Measurements from ENCODE around the gene DNAJB6.
A peak's percentile ranks its signal among the peaks of the same experiment; 100 is the strongest.

The DNAJB6 gene

GRCh38 chr7:157371296-157371695 lies 34.5 kb downstream of the DNAJB6 start:
- DNase-seq = no peak

GRCh38 chr7:157372300-157373232 lies 35.8 kb downstream of the DNAJB6 start:
- DNase-seq = no peak

GRCh38 chr7:157373493-157373892 lies 36.7 kb downstream of the DNAJB6 start:
- no peak for DNase-seq

GRCh38 chr7:157375410-157375809 lies 38.6 kb downstream of the DNAJB6 start:
- DNase-seq = no peak

- DNase-seq = no peak
These were observed 40.8 kb downstream of the DNAJB6 start for GRCh38 chr7:157377436-157378124.

- no peak for DNase-seq
These were observed 41.6 kb downstream of the DNAJB6 start for GRCh38 chr7:157378390-157378789.

GRCh38 chr7:157379493-157379892 lies 42.7 kb downstream of the DNAJB6 start:
- DNase-seq = no peak

GRCh38 chr7:157380416-157380815 lies 43.6 kb downstream of the DNAJB6 start:
- DNase-seq = no peak

- DNase-seq = no peak
These were observed 47.1 kb downstream of the DNAJB6 start for GRCh38 chr7:157383868-157384267.

- no peak for DNase-seq
These were observed 47.5 kb downstream of the DNAJB6 start for GRCh38 chr7:157384301-157384700.

GRCh38 chr7:157386979-157387800 lies 50.4 kb downstream of the DNAJB6 start:
- peak; percentile 46 to 69 for DNase-seq

- no peak for DNase-seq
These were observed 51.5 kb downstream of the DNAJB6 start for GRCh38 chr7:157388301-157388700.

GRCh38 chr7:157389951-157390730 lies 53.3 kb downstream of the DNAJB6 start:
- no peak for DNase-seq

- DNase-seq = no peak
These were observed 54.4 kb downstream of the DNAJB6 start for GRCh38 chr7:157391036-157391710.

GRCh38 chr7:157392256-157393037 lies 55.6 kb downstream of the DNAJB6 start:
- DNase-seq = no peak

- no peak for DNase-seq
These were observed 57.7 kb downstream of the DNAJB6 start for GRCh38 chr7:157394246-157395191.

- DNase-seq = no peak
These were observed 58.4 kb downstream of the DNAJB6 start for GRCh38 chr7:157395206-157395605.

- no peak for DNase-seq
These were observed 59.7 kb downstream of the DNAJB6 start for GRCh38 chr7:157396316-157397035.
